Neural progenitor cell (in vitro differentiated cells): ENCODE results near the gene ARL3. TPM values are rescaled to one million over a fixed set of nuclear protein-coding genes. Genes with fewer than 3 reads are reported as not detected.

Experiments used
- DNase-seq: peaks from one replicate; pipeline ENCODE4 v3.0.0-alpha.2; 2016; ENCODE audit warnings: low spot score
- H2AFZ ChIP-seq: fragments of 200-600 bp; sonication (generic); replicated peaks from 2 replicates; pipeline ENCODE4 v1.6.1; 2016; ENCODE audit warnings: antibody characterized with exemption
- H3F3A ChIP-seq: fragments of 200-600 bp; sonication (generic); 2 replicates; pipeline ENCODE4 v1.6.1; 2016; ENCODE audit warnings: antibody characterized with exemption, low read depth
- H3K27ac ChIP-seq: fragments of 200-600 bp; sonication (generic); 2 replicates; pipeline ENCODE4 v1.5.1; 2016; ENCODE audit warnings: mild to moderate bottlenecking
- H3K27me3 ChIP-seq: fragments of 200-600 bp; sonication (generic); 2 replicates; pipeline ENCODE4 v1.6.1; 2016; ENCODE audit warnings: mild to moderate bottlenecking, moderate library complexity
- H3K36me3 ChIP-seq: fragments of 200-600 bp; sonication (generic); 2 replicates; pipeline ENCODE4 v1.5.1; 2016
- H3K4me1 ChIP-seq: fragments of 200-600 bp; sonication (generic); 2 replicates; pipeline ENCODE4 v1.6.1; 2016; ENCODE audit warnings: mixed run types
- H3K4me2 ChIP-seq: fragments of 200-600 bp; sonication (generic); 2 replicates; pipeline ENCODE4 v1.6.1; 2016
- H3K4me3 ChIP-seq: fragments of 200-600 bp; sonication (generic); 2 replicates; pipeline ENCODE4 v1.5.1; 2016
- H3K79me2 ChIP-seq: fragments of 200-600 bp; sonication (generic); 2 replicates; pipeline ENCODE4 v1.6.1; 2016; ENCODE audit warnings: low read depth
- H3K9ac ChIP-seq: fragments of 200-600 bp; sonication (generic); 2 replicates; pipeline ENCODE4 v1.6.1; 2016
- H3K9me3 ChIP-seq: fragments of 200-600 bp; sonication (generic); 2 replicates; pipeline ENCODE4 v1.5.1; 2016; ENCODE audit warnings: low read depth
- H4K20me1 ChIP-seq: fragments of 200-600 bp; sonication (generic); 2 replicates; pipeline ENCODE4 v1.6.1; 2016; ENCODE audit warnings: low read depth
- H3K27ac Mint-ChIP-seq: 3 replicates; pipeline ENCODE4 v1.8.0; 2021; ENCODE audit warnings: mixed read lengths
- H3K27me3 Mint-ChIP-seq: 2 replicates; pipeline ENCODE4 v1.8.0; 2022; ENCODE audit warnings: low read depth, mild to moderate bottlenecking, inconsistent platforms, moderate library complexity, mixed read lengths; ENCODE audit not compliant: insufficient read depth
- H3K36me3 Mint-ChIP-seq: 3 replicates; pipeline ENCODE4 v1.8.0; 2021; ENCODE audit warnings: mixed read lengths
- H3K4me1 Mint-ChIP-seq: 3 replicates; pipeline ENCODE4 v1.8.0; 2021; ENCODE audit warnings: mixed read lengths
- H3K4me3 Mint-ChIP-seq: 3 replicates; pipeline ENCODE4 v1.8.0; 2021; ENCODE audit warnings: mild to moderate bottlenecking, moderate library complexity, mixed read lengths
- H3K9me3 Mint-ChIP-seq: 3 replicates; pipeline ENCODE4 v1.8.0; 2020; ENCODE audit warnings: mixed read lengths
- EZH2 ChIP-seq: fragments of 200-600 bp; sonication (generic); IDR thresholded peaks from 2 replicates; pipeline ENCODE4 v1.6.1; 2017; ENCODE audit warnings: antibody characterized with exemption, mild to moderate bottlenecking, moderate library complexity
- EZH2phosphoT487 ChIP-seq: fragments of 200-600 bp; sonication (generic); IDR thresholded peaks from 2 replicates; pipeline ENCODE4 v1.6.1; 2017; ENCODE audit warnings: antibody characterized with exemption
- total RNA-seq: library from RNA; depleted of rRNA; stranded (reverse); fragments of >200 nt; gene quantifications from 2 replicates; pipeline ENCODE4 v1.2.3, GENCODE V29; 2015; ENCODE audit warnings: low replicate concordance
- TF ChIP-seq, protein P1 (sequence below): fragments of 200-600 bp; sonication (generic); IDR thresholded peaks from 2 replicates; pipeline ENCODE4 v1.5.1; 2017; ENCODE audit warnings: antibody characterized with exemption, mild to moderate bottlenecking

ARL3 gene
- total RNA-seq, 1 donor from 2014 or later, result 29.7 TPM

DNA sequence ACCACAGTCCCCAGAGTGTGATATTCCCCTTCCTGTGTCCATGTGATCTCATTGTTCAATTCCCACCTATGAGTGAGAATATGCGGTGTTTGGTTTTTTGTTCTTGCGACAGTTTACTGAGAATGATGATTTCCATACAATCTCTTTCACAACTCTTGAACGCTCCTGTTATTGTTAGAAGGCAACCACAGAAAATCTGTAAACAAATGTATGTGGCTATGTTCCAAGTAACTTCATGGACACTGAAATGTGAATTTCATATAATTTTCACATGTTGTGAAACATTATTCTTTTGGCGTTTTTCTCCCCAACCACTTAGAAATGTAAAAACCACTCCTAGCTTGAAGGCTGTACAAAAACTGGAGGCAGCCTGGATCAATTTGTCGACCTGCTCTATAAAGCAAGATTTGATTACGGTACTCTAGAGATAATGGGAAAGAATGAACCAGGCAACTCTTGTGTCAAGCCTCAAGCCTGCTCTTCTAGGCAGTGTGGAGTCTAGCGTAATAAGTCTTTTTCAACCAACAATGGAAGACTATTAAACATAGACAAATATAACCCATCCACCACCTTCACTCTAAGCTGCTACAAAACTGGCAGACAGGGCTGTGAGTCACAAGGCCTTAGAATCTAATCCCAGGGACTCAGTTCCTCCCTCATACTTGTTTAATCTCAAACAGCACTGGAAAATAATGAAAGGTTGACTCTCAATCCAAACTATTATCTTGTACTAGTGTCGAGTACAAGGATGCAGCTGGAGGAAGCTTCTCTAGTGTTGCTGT, 22.7 kb downstream of the ARL3 start:
- Mint-ChIP-seq H3K27ac (no peak overlapping the region), H3K27me3 (no peaks in the 10 kb centered on the region), H3K4me3 (no peak overlapping the region), H3K4me1 (no peaks in the 10 kb centered on the region), H3K36me3 (peaks cover 19% of the 10 kb centered on the region), H3K9me3 (no peaks in the 10 kb centered on the region)
- H3K4me3 ChIP-seq, result no peak overlapping the region
- H3K27ac ChIP-seq, result no peak overlapping the region
- TF ChIP-seq EZH2phosphoT487, result no peak
- no peak for TF ChIP-seq EZH2
- TF ChIP-seq, protein P1, sequence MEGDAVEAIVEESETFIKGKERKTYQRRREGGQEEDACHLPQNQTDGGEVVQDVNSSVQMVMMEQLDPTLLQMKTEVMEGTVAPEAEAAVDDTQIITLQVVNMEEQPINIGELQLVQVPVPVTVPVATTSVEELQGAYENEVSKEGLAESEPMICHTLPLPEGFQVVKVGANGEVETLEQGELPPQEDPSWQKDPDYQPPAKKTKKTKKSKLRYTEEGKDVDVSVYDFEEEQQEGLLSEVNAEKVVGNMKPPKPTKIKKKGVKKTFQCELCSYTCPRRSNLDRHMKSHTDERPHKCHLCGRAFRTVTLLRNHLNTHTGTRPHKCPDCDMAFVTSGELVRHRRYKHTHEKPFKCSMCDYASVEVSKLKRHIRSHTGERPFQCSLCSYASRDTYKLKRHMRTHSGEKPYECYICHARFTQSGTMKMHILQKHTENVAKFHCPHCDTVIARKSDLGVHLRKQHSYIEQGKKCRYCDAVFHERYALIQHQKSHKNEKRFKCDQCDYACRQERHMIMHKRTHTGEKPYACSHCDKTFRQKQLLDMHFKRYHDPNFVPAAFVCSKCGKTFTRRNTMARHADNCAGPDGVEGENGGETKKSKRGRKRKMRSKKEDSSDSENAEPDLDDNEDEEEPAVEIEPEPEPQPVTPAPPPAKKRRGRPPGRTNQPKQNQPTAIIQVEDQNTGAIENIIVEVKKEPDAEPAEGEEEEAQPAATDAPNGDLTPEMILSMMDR, result no peak
- no peaks in the 10 kb centered on the region for H4K20me1 ChIP-seq
- no peaks in the 10 kb centered on the region for H3K9me3 ChIP-seq
- no peak overlapping the region for H3K9ac ChIP-seq
- H3K4me1 ChIP-seq, result no peaks in the 10 kb centered on the region
- peaks cover 6% of the 10 kb centered on the region for H3K36me3 ChIP-seq
- H3F3A ChIP-seq, result no peaks in the 10 kb centered on the region
- H2AFZ ChIP-seq, result no peak overlapping the region
- no peaks in the 10 kb centered on the region for H3K79me2 ChIP-seq
- H3K27me3 ChIP-seq, result no peaks in the 10 kb centered on the region
- no peak for DNase-seq
- H3K4me2 ChIP-seq, result no peak overlapping the region

DNA sequence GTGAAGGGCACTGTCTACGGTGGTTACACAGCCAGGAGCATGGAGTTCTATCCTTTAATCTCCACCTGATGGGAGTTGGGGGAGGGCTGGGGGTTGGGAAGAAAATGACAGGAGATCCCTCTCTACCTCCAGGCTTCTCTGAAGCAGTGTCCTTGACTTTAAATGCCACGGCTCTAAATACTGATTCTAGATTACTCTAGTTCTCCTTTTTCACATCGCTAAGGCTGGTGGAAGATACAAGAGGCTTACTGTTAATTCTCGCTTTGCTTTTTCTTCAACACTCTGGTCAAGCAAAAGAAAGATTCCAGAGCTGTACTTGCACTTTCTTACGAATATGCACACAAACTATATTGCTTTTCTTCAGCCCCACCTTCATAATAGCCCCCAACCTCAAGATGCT, 30.5 kb downstream of the ARL3 start:
- H3K9me3 Mint-ChIP-seq, result no peaks in the 10 kb centered on the region
- no peak for TF ChIP-seq EZH2phosphoT487
- TF ChIP-seq, protein P1, result no peak
- Histone ChIP-seq H3K27ac (no peak overlapping the region), H4K20me1 (no peaks in the 10 kb centered on the region), H3K4me3 (no peak overlapping the region), H3K9me3 (no peaks in the 10 kb centered on the region), H3F3A (peaks cover 19% of the 10 kb centered on the region), H2AFZ (no peak overlapping the region), H3K9ac (no peak overlapping the region), H3K79me2 (no peaks in the 10 kb centered on the region), H3K36me3 (no peaks in the 10 kb centered on the region), H3K4me2 (no peak overlapping the region), H3K27me3 (no peaks in the 10 kb centered on the region), H3K4me1 (peaks cover 11% of the 10 kb centered on the region)
- H3K27ac Mint-ChIP-seq, result no peak overlapping the region
- peaks cover 32% of the 10 kb centered on the region for H3K36me3 Mint-ChIP-seq
- no peaks in the 10 kb centered on the region for H3K27me3 Mint-ChIP-seq
- no peak for DNase-seq
- no peak overlapping the region for H3K4me3 Mint-ChIP-seq
- peaks cover 30% of the 10 kb centered on the region for H3K4me1 Mint-ChIP-seq

DNA sequence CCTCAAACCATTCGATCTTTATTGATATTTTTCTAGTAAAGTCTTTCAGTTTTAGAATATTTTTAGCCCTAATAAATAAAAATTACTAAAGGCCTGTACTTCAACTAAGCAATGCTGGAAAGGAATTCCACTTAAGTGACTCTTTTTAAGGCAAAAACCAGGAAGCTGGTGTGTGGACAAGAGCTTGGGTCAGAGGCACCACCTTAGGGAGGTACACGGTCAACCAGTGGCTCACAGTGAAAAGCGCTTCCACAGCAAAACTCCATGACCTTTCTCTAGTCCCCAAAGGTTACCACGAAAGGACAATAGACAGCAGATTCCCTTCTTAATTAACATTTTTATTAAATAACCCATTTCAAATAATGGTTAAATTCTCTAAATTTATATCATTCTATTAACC, 31.2 kb downstream of the ARL3 start:
- Histone ChIP-seq H2AFZ (no peak overlapping the region), H4K20me1 (peaks cover 5% of the 10 kb centered on the region), H3K4me1 (peaks cover 19% of the 10 kb centered on the region), H3K36me3 (no peaks in the 10 kb centered on the region), H3K27ac (no peak overlapping the region), H3K9ac (no peak overlapping the region), H3F3A (peaks cover 23% of the 10 kb centered on the region), H3K4me2 (no peak overlapping the region), H3K4me3 (no peak overlapping the region), H3K79me2 (no peaks in the 10 kb centered on the region), H3K27me3 (no peaks in the 10 kb centered on the region), H3K9me3 (no peaks in the 10 kb centered on the region)
- H3K27ac Mint-ChIP-seq, result no peak overlapping the region
- no peak for DNase-seq
- H3K4me1 Mint-ChIP-seq, result peaks cover 37% of the 10 kb centered on the region
- peaks cover 30% of the 10 kb centered on the region for H3K36me3 Mint-ChIP-seq
- no peaks in the 10 kb centered on the region for H3K9me3 Mint-ChIP-seq
- no peaks in the 10 kb centered on the region for H3K27me3 Mint-ChIP-seq
- TF ChIP-seq EZH2 (no peak), EZH2phosphoT487 (no peak)
- TF ChIP-seq, protein P1, result no peak
- no peak overlapping the region for H3K4me3 Mint-ChIP-seq
